HCT116 (cell line): ENCODE measurements around the gene ADIPOR2. TPM values are rescaled to one million over a fixed set of nuclear protein-coding genes. Genes with fewer than 3 reads are reported as not detected.

Experiments used
- ATAC-seq: fragments of 200-7000 bp; cut with Tn5 transposase; 2 replicates; pipeline ENCODE4 v1.9.1; 2020; ENCODE audit warnings: mild to moderate bottlenecking, moderate library complexity
- BruUV-seq: library from RNA; stranded (reverse); fragments of 400-500 nt; replicated peaks from 2 replicates; lab custom pipeline; 2021; lab: Mats Ljungman, UMichigan
- CTCF ChIA-PET: fragments of 300-600 bp; sonication (Branson Sonifier 250); formaldehyde crosslinking; loops from one replicate; lab custom pipeline; 2021; ENCODE audit warnings: antibody characterized with exemption; lab: Charles Lee
- POLR2A ChIA-PET: fragments of 300-600, 350-600 bp; sonication (Branson Sonifier 250); formaldehyde crosslinking; loops from one replicate; lab custom pipeline; 2021; ENCODE audit warnings: antibody characterized with exemption; lab: Charles Lee
- RAD21 ChIA-PET, 2 experiments: fragments of 300-600 bp; sonication (Branson Sonifier 250); formaldehyde crosslinking; loops; one replicate each; lab custom pipeline; 2023; ENCODE audit warnings: low total read pairs in 2 of 2; ENCODE audit not compliant: uncharacterized antibody in 2 of 2, unreplicated experiment in 2 of 2, low non-redundant PET in 1 of 2; lab: Charles Lee
- DNase-seq: peaks from one replicate; pipeline ENCODE4 v3.0.0-alpha.2; 2010; ENCODE audit warnings: low read depth, low spot score
- H2AFZ ChIP-seq: fragments of 200-600 bp; shearing (Covaris generic), sonication (generic); 2 replicates; pipeline ENCODE4 v1.6.1; 2017; ENCODE audit warnings: low read depth, mixed run types, mixed read lengths, antibody characterized with exemption, low read length; ENCODE audit not compliant: poor library complexity, severe bottlenecking
- H3K27ac ChIP-seq: 2 replicates; pipeline ENCODE4 v1.5.1; 2012; ENCODE audit warnings: low read depth, low read length
- H3K27me3 ChIP-seq: fragments of 200-600 bp; sonication (generic); 2 replicates; pipeline ENCODE4 v1.6.1; 2016; ENCODE audit warnings: mixed run types, low read length, mixed read lengths; ENCODE audit not compliant: insufficient read depth
- H3K36me3 ChIP-seq, 2 experiments: fragments of 200-500 bp in 1 of 2; fragments of 200-600 bp in 1 of 2; sonication (Bioruptor generic) in 1 of 2; sonication (generic) in 1 of 2; 2 replicates each; pipeline versions ENCODE4 v1.5.1 to v1.6.1; 2014 to 2016; ENCODE audit warnings: low read length in 2 of 2, inconsistent platforms in 1 of 2, mixed read lengths in 1 of 2, mixed run types in 1 of 2; ENCODE audit not compliant: insufficient read depth in 2 of 2, control insufficient read depth in 1 of 2
- H3K4me1 ChIP-seq, 2 experiments: fragments of 200-600 bp in 1 of 2; sonication (generic) in 1 of 2; 2 replicates each; pipeline versions ENCODE4 v1.5.1 to v1.6.1; 2012 to 2017; ENCODE audit warnings: low read length in 2 of 2, inconsistent platforms in 1 of 2, mild to moderate bottlenecking in 1 of 2, mixed read lengths in 1 of 2, mixed run types in 1 of 2, moderate library complexity in 1 of 2; ENCODE audit not compliant: insufficient read depth in 2 of 2, control insufficient read depth in 1 of 2
- H3K4me2 ChIP-seq: fragments of 200-600 bp; sonication (generic); 2 replicates; pipeline ENCODE4 v1.6.1; 2017; ENCODE audit warnings: mixed run types, low read length, mixed read lengths
- H3K4me3 ChIP-seq, 2 experiments: fragments of 200-600 bp in 1 of 2; sonication (generic) in 1 of 2; replicated peaks in 1 of 2; 2 replicates each; pipeline ENCODE4 v1.5.1; 2011 to 2016; ENCODE audit warnings: low read length in 2 of 2, control low read depth in 1 of 2, low read depth in 1 of 2, mild to moderate bottlenecking in 1 of 2, mixed read lengths in 1 of 2, mixed run types in 1 of 2
- H3K79me2 ChIP-seq: fragments of 200-600 bp; sonication (generic); 2 replicates; pipeline ENCODE4 v1.6.1; 2017; ENCODE audit warnings: mild to moderate bottlenecking, mixed run types, low read length, moderate library complexity, mixed read lengths; ENCODE audit not compliant: insufficient read depth
- H3K9ac ChIP-seq: fragments of 200-600 bp; sonication (generic); 2 replicates; pipeline ENCODE4 v1.6.1; 2016; ENCODE audit warnings: low read length, mixed read lengths
- H3K9me2 ChIP-seq: fragments of 200-600 bp; sonication (generic), shearing (Covaris generic); 2 replicates; pipeline ENCODE4 v1.6.1; 2017; ENCODE audit warnings: mixed run types, mild to moderate bottlenecking, moderate library complexity; ENCODE audit not compliant: insufficient read depth
- H3K9me3 ChIP-seq, 2 experiments: fragments of 200-500 bp in 1 of 2; fragments of 200-600 bp in 1 of 2; sonication (Bioruptor generic) in 1 of 2; sonication (generic) in 1 of 2; 2 replicates each; pipeline ENCODE4 v1.6.1; 2014 to 2017; ENCODE audit warnings: low read length in 2 of 2, mixed read lengths in 2 of 2, inconsistent platforms in 1 of 2, low read depth in 1 of 2, mild to moderate bottlenecking in 1 of 2, mixed run types in 1 of 2, moderate library complexity in 1 of 2; ENCODE audit not compliant: control insufficient read depth in 1 of 2, insufficient read depth in 1 of 2
- H4K20me1 ChIP-seq: fragments of 200-600 bp; sonication (generic), shearing (Covaris generic); 2 replicates; pipeline ENCODE4 v1.6.1; 2017; ENCODE audit warnings: mixed run types, mild to moderate bottlenecking, moderate library complexity; ENCODE audit not compliant: insufficient read depth
- CBX3 ChIP-seq: IDR thresholded peaks from 2 replicates; pipeline ENCODE4 v1.6.1; 2012; ENCODE audit warnings: low read depth
- CEBPB ChIP-seq: IDR thresholded peaks from 2 replicates; pipeline ENCODE4 v1.6.1; 2012; ENCODE audit warnings: low read depth
- CTCF ChIP-seq, 3 experiments: fragments of 200-600 bp in 1 of 3; sonication (generic) in 1 of 3; IDR thresholded peaks in 2 of 3; conservative IDR thresholded peaks in 1 of 3; 2 replicates each; pipeline ENCODE4 v1.5.1; 2012 to 2017; ENCODE audit warnings: low read depth in 2 of 3, low read length in 2 of 3, antibody characterized with exemption in 1 of 3, borderline replicate concordance in 1 of 3, control low read depth in 1 of 3, mild to moderate bottlenecking in 1 of 3, mixed read lengths in 1 of 3, mixed run types in 1 of 3, moderate library complexity in 1 of 3; ENCODE audit not compliant: insufficient read depth in 1 of 3
- EGR1 ChIP-seq: IDR thresholded peaks from 2 replicates; pipeline ENCODE4 v1.6.1; 2012; ENCODE audit warnings: low read depth
- ELF1 ChIP-seq: IDR thresholded peaks from 2 replicates; pipeline ENCODE4 v1.6.1; 2012; ENCODE audit warnings: low read depth, borderline replicate concordance
- EZH2 ChIP-seq: fragments of 200-600 bp; sonication (generic); IDR thresholded peaks from 2 replicates; pipeline ENCODE4 v1.6.1; 2017; ENCODE audit warnings: antibody characterized with exemption, mixed run types
- FOSL1 ChIP-seq: IDR thresholded peaks from 2 replicates; pipeline ENCODE4 v1.6.1; 2012; ENCODE audit warnings: low read depth
- JUND ChIP-seq: IDR thresholded peaks from 2 replicates; pipeline ENCODE4 v1.6.1; 2012
- MAX ChIP-seq: IDR thresholded peaks from 2 replicates; pipeline ENCODE4 v1.6.1; 2012
- SIN3A ChIP-seq: IDR thresholded peaks from 2 replicates; pipeline ENCODE4 v1.6.1; 2012; ENCODE audit warnings: low read depth
- SP1 ChIP-seq: IDR thresholded peaks from 2 replicates; pipeline ENCODE4 v1.6.1; 2012; ENCODE audit warnings: low read depth
- TCF7L2 ChIP-seq: IDR thresholded peaks from 2 replicates; pipeline ENCODE4 v1.7.0; 2011; ENCODE audit warnings: borderline replicate concordance, inconsistent platforms; ENCODE audit not compliant: insufficient read depth, insufficient read length; ENCODE audit errors: extremely low read depth
- YY1 ChIP-seq: IDR thresholded peaks from 2 replicates; pipeline ENCODE4 v1.6.1; 2011; ENCODE audit warnings: low read length, low read depth, moderate library complexity, mild to moderate bottlenecking; ENCODE audit not compliant: insufficient replicate concordance; ENCODE audit errors: extremely low read depth
- ZFX ChIP-seq: fragments of 450-650 bp; IDR thresholded peaks from 2 replicates; pipeline ENCODE4 v1.6.1; 2017
- ZNF274 ChIP-seq: fragments of 200-500 bp; sonication (Bioruptor generic); IDR thresholded peaks from 2 replicates; pipeline ENCODE4 v1.6.1; 2014; ENCODE audit warnings: mild to moderate bottlenecking, low read depth, low read length, inconsistent platforms
- intact Hi-C: fragments of 100-400 bp; cut with micrococcal nuclease; formaldehyde crosslinking; loops from 2 replicates; pipeline ENCODE4 v1.10.0; 2022
- total RNA-seq: library from RNA; stranded (reverse); gene quantifications from one replicate; pipeline ENCODE4 v1.2.1, GENCODE V29; 2021; ENCODE audit not compliant: unreplicated experiment
- TF ChIP-seq, protein P1 (sequence below): IDR thresholded peaks from 2 replicates; pipeline ENCODE4 v1.6.1; 2011; ENCODE audit warnings: mild to moderate bottlenecking, low read length, moderate library complexity; ENCODE audit not compliant: insufficient replicate concordance; ENCODE audit errors: extremely low read depth

Gene ADIPOR2
- total RNA-seq, 1 experiment from 2014 or later = 69.9 TPM

DNA sequence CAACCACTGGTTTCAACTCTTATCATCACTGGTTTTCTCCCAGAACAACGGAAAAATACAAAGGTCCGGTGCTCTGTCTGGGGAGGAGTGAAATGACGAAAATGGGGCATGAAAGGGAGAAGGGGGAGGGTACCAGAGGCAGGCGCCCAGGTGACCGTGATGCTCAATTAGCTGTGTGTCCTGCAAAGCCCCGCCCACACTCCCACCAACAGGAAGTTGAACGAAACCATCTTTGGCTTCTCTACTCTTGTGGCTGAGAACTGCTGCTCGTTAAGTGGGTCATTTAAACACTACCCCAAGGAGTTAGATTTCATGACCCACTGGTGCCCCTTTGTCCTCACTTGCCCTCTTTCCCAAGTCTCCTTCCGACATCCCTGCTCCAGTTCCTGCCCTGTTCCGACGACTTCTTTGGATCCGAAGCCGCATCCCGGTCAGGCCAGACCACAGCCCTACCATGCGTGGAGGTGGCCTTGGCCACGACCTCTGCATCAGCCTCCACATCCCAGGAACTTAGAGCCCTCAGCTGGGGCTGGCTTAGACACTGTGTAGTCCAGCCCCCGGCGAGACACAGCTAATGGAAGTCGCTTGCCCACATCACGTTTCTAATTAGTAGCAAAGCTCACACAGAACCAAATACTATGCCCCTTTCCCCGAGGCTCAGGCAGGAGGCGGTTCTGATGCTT, 118.1 kb downstream of the ADIPOR2 start:
- no peak for ATAC-seq
- intact Hi-C loops = no loop called here
- peaks cover 4 to 9% of the 10 kb centered on the region in 2 experiments; a peak in 2 of 4 replicates for H3K4me1 ChIP-seq
- ChIA-PET RAD21 (no interaction called here), CTCF (no interaction called here), POLR2A (no interaction called here)
- DNase-seq = no peak
- H4K20me1 ChIP-seq = no peaks in the 10 kb centered on the region
- no peak for TF ChIP-seq CEBPB
- TF ChIP-seq TCF7L2 = no peak
- TF ChIP-seq YY1 = no peak
- TF ChIP-seq SIN3A = no peak
- no peak for TF ChIP-seq SP1
- no peak for TF ChIP-seq ZNF274
- TF ChIP-seq ZFX = no peak
- TF ChIP-seq EGR1 = no peak
- no peak for TF ChIP-seq JUND
- no peak for TF ChIP-seq FOSL1
- TF ChIP-seq, protein P1, sequence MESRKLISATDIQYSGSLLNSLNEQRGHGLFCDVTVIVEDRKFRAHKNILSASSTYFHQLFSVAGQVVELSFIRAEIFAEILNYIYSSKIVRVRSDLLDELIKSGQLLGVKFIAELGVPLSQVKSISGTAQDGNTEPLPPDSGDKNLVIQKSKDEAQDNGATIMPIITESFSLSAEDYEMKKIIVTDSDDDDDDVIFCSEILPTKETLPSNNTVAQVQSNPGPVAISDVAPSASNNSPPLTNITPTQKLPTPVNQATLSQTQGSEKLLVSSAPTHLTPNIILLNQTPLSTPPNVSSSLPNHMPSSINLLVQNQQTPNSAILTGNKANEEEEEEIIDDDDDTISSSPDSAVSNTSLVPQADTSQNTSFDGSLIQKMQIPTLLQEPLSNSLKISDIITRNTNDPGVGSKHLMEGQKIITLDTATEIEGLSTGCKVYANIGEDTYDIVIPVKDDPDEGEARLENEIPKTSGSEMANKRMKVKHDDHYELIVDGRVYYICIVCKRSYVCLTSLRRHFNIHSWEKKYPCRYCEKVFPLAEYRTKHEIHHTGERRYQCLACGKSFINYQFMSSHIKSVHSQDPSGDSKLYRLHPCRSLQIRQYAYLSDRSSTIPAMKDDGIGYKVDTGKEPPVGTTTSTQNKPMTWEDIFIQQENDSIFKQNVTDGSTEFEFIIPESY = no peak
- TF ChIP-seq EZH2 = no peak
- TF ChIP-seq MAX = no peak
- TF ChIP-seq CTCF (IDR thresholded peaks at IDR 0.05 in 2 of 3, conservative IDR thresholded peaks at IDR 0.05 in 1 of 3; ENCODE audit: borderline replicate concordance in 1 of 3, insufficient read depth in 1 of 3, low read depth in 2 of 3, low read length in 2 of 3) = no peak
- TF ChIP-seq ELF1 = no peak
- no peak for TF ChIP-seq CBX3
- no peaks in the 10 kb centered on the region for H3K36me3 ChIP-seq
- no peak overlapping the region for H3K27ac ChIP-seq
- H3K9me3 ChIP-seq = no peaks in the 10 kb centered on the region
- H3K79me2 ChIP-seq = no peaks in the 10 kb centered on the region
- no peak overlapping the region for H3K9ac ChIP-seq
- H2AFZ ChIP-seq = no peak overlapping the region
- H3K9me2 ChIP-seq = no peaks in the 10 kb centered on the region
- H3K27me3 ChIP-seq = no peaks in the 10 kb centered on the region
- no peak overlapping the region for H3K4me3 ChIP-seq
- no peak overlapping the region for H3K4me2 ChIP-seq
- BruUV-seq = no TSS peak
